GM23338 (cell line): ENCODE measurements around the gene WNT8A.

Experiments used
- EZH2 ChIP-seq: fragments of 200-600 bp; sonication (generic); IDR thresholded peaks from one replicate; pipeline ENCODE4 v1.8.0; 2017; ENCODE audit warnings: antibody characterized with exemption, mild to moderate bottlenecking, low read depth; ENCODE audit not compliant: unreplicated experiment
- EZH2phosphoT487 ChIP-seq: fragments of 200-600 bp; sonication (generic); IDR thresholded peaks from one replicate; pipeline ENCODE4 v1.8.1; 2018; ENCODE audit warnings: antibody characterized with exemption; ENCODE audit not compliant: unreplicated experiment
- POLR2AphosphoS5 ChIP-seq: IDR thresholded peaks from 2 replicates; pipeline ENCODE4 v1.6.1; 2016; ENCODE audit warnings: antibody characterized with exemption, low read depth
- STAT1 ChIP-seq: IDR thresholded peaks from one replicate; pipeline ENCODE4 v1.6.1; 2016; ENCODE audit warnings: antibody characterized with exemption; ENCODE audit not compliant: unreplicated experiment
- TF ChIP-seq, protein P1 (sequence below): IDR thresholded peaks from one replicate; pipeline ENCODE4 v1.6.1; 2018; ENCODE audit warnings: antibody characterized with exemption; ENCODE audit not compliant: unreplicated experiment
- TF ChIP-seq, protein P2 (sequence below), 2 experiments: fragments of 200-600 bp in 1 of 2; sonication (generic) in 1 of 2; conservative IDR thresholded peaks; 2 replicates each; pipeline versions ENCODE4 v1.5.1 to v1.6.1; 2016 to 2017; ENCODE audit warnings: antibody characterized with exemption in 2 of 2, low read depth in 2 of 2, mild to moderate bottlenecking in 2 of 2, moderate library complexity in 1 of 2

DNA sequence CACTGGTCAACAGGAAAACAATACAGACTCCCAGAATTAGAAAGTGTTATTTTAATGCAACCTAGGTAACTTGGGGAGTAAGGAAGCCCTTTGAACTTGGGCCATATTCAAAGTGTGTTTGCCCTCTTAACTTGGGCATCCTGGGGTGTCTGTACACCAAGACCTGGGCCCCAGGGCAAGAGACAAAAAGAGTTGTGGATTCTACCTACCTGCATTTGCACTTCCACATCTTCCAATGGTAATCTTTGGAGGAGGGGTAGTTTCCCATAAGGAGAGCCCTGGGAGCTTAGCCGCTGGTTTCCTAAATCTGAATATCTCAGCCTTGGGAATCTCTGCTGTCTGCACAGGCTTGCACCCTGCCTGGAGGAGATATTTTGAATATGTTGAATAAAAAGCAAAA, 8.5 kb downstream of the WNT8A start:
- TF ChIP-seq, protein P1, sequence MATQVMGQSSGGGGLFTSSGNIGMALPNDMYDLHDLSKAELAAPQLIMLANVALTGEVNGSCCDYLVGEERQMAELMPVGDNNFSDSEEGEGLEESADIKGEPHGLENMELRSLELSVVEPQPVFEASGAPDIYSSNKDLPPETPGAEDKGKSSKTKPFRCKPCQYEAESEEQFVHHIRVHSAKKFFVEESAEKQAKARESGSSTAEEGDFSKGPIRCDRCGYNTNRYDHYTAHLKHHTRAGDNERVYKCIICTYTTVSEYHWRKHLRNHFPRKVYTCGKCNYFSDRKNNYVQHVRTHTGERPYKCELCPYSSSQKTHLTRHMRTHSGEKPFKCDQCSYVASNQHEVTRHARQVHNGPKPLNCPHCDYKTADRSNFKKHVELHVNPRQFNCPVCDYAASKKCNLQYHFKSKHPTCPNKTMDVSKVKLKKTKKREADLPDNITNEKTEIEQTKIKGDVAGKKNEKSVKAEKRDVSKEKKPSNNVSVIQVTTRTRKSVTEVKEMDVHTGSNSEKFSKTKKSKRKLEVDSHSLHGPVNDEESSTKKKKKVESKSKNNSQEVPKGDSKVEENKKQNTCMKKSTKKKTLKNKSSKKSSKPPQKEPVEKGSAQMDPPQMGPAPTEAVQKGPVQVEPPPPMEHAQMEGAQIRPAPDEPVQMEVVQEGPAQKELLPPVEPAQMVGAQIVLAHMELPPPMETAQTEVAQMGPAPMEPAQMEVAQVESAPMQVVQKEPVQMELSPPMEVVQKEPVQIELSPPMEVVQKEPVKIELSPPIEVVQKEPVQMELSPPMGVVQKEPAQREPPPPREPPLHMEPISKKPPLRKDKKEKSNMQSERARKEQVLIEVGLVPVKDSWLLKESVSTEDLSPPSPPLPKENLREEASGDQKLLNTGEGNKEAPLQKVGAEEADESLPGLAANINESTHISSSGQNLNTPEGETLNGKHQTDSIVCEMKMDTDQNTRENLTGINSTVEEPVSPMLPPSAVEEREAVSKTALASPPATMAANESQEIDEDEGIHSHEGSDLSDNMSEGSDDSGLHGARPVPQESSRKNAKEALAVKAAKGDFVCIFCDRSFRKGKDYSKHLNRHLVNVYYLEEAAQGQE, result no peak
- TF ChIP-seq, protein P2, sequence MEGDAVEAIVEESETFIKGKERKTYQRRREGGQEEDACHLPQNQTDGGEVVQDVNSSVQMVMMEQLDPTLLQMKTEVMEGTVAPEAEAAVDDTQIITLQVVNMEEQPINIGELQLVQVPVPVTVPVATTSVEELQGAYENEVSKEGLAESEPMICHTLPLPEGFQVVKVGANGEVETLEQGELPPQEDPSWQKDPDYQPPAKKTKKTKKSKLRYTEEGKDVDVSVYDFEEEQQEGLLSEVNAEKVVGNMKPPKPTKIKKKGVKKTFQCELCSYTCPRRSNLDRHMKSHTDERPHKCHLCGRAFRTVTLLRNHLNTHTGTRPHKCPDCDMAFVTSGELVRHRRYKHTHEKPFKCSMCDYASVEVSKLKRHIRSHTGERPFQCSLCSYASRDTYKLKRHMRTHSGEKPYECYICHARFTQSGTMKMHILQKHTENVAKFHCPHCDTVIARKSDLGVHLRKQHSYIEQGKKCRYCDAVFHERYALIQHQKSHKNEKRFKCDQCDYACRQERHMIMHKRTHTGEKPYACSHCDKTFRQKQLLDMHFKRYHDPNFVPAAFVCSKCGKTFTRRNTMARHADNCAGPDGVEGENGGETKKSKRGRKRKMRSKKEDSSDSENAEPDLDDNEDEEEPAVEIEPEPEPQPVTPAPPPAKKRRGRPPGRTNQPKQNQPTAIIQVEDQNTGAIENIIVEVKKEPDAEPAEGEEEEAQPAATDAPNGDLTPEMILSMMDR (conservative IDR thresholded peaks at IDR 0.05; ENCODE audit: low read depth in 2 of 2), result no peak
- TF ChIP-seq EZH2 (no peak), POLR2AphosphoS5 (no peak), STAT1 (no peak), EZH2phosphoT487 (no peak)
